ENCODE results near the gene NKAIN1. TPM values are rescaled to one million over a fixed set of nuclear protein-coding genes. Genes with fewer than 3 reads are reported as not detected.

The NKAIN1 gene
- total and polyA plus RNA-seq, 2 donors (not counting 1 experiment from before 2014, with no cell fraction given), result not detected

DNA sequence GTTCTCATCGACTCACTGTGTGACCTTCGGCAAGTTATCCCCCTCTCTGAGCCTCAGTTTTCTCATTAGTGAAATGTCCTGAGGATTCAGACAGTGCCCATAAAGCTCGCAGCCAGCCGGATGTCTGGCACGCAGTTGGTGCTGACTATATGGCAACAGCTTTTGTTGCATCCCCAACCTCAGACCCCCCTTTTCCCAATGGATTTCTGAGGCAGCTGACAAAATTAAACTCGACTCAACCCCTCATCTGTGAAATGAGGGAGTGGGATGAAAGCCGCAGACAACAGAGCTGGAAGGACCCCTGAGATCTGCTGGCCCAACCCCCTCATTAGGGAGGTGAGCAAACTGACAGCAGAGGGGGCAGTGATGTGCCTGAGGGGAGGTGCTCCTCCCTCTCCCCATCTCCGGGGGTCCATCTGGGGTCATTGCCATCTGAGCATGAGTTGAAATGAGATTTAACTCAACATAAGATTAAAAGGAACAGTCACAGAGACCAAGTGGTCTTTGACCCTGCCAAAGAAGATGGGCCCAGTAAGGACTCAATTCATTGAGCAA is 40.4 kb downstream of the NKAIN1 start:
- WGBS (ENCODE audit: insufficient coverage), result 59% methylated on average over 6 of the region's 8 CpGs
- H3K79me2 ChIP-seq (ENCODE audit: control insufficient read depth, insufficient read depth, low read length), result no peaks in the 10 kb centered on the region
- no peaks in the 10 kb centered on the region for H3K36me3 ChIP-seq (replicated peaks in 1 of 2; ENCODE audit: control extremely low read depth in 1 of 2, control insufficient read depth in 1 of 2, extremely low read depth in 1 of 2, insufficient read depth in 2 of 2, low read length in 1 of 2)
- no peak overlapping the region for H3K27ac Mint-ChIP-seq
- POLR2A ChIA-PET, result no interaction called here
- CTCF ChIA-PET, result interaction anchor here (1.4 kb wide), 1 partner anchor 14 kb away, joined by 5 read pairs; no protein-coding TSS in a partner anchor
- intact Hi-C loops (cut with micrococcal nuclease), result no loop called here
- TF ChIP-seq, protein P1, sequence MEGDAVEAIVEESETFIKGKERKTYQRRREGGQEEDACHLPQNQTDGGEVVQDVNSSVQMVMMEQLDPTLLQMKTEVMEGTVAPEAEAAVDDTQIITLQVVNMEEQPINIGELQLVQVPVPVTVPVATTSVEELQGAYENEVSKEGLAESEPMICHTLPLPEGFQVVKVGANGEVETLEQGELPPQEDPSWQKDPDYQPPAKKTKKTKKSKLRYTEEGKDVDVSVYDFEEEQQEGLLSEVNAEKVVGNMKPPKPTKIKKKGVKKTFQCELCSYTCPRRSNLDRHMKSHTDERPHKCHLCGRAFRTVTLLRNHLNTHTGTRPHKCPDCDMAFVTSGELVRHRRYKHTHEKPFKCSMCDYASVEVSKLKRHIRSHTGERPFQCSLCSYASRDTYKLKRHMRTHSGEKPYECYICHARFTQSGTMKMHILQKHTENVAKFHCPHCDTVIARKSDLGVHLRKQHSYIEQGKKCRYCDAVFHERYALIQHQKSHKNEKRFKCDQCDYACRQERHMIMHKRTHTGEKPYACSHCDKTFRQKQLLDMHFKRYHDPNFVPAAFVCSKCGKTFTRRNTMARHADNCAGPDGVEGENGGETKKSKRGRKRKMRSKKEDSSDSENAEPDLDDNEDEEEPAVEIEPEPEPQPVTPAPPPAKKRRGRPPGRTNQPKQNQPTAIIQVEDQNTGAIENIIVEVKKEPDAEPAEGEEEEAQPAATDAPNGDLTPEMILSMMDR (IDR thresholded peaks at IDR 0.05), result no peak
- no peak for TF ChIP-seq EZH2 (IDR thresholded peaks at IDR 0.05; ENCODE audit: borderline replicate concordance, insufficient read depth, low read depth, low read length, poor library complexity, severe bottlenecking)
- no peak overlapping the region for H3K27ac ChIP-seq (ENCODE audit: low read length in 2 of 2)
- no peak overlapping the region for H3K4me3 Mint-ChIP-seq
- H4K20me1 ChIP-seq (ENCODE audit: control insufficient read depth, insufficient read depth, low read length, poor library complexity, severe bottlenecking), result no peaks in the 10 kb centered on the region
- no peak overlapping the region for H3K4me3 ChIP-seq (ENCODE audit: control extremely low read depth in 1 of 5, extremely low read depth in 1 of 5, insufficient read depth in 1 of 5, low read depth in 2 of 5, low read length in 4 of 5)
- DNase-seq, result no peak
- H3K9ac ChIP-seq (ENCODE audit: low read length), result no peak overlapping the region
- no peaks in the 10 kb centered on the region for H3K9me3 ChIP-seq (ENCODE audit: control extremely low read depth in 1 of 3, control insufficient read depth in 2 of 3, insufficient read depth in 1 of 3, low read length in 2 of 3)
- no peaks in the 10 kb centered on the region for H3K4me1 Mint-ChIP-seq
- H2AFZ ChIP-seq (ENCODE audit: insufficient read depth, low read depth, low read length, poor library complexity, severe bottlenecking), result no peak overlapping the region
- H3K4me1 ChIP-seq (ENCODE audit: control insufficient read depth in 2 of 2, insufficient read depth in 2 of 2, low read length in 2 of 2), result no peaks in the 10 kb centered on the region
- H3K27me3 Mint-ChIP-seq, result peaks cover 6% of the 10 kb centered on the region
- H3K9me3 Mint-ChIP-seq (ENCODE audit: insufficient read depth), result no peaks in the 10 kb centered on the region
- no peaks in the 10 kb centered on the region for H3K27me3 ChIP-seq (replicated peaks in 1 of 4; ENCODE audit: control extremely low read depth in 1 of 4, control insufficient read depth in 3 of 4, insufficient read depth in 4 of 4, low read length in 3 of 4)
- no peak for ATAC-seq (ENCODE audit: low read depth)
- no peak overlapping the region for H3K4me2 ChIP-seq (replicated peaks; ENCODE audit: low read depth, low read length, poor library complexity, severe bottlenecking)

DNA sequence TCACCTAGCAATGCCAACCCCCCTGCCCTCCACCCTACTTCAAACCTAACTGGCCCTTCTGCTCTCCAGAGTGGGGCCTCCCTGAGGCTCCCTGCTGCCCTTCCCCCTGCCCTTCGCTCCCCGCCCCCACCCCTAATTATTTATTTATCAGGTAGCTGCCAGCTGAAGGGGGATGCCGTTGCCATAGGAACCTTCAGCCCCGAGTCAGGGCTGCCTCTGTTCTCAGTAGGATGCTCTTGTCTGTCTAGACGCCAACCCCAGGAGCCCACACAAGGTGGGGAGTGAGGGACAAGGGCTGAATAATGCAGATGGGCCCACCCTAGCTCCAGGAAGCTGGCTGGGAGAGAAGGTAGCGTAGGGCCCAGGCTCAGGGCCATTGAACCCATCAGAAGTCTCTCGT is 41.1 kb downstream of the NKAIN1 start:
- no peak for ATAC-seq (ENCODE audit: low read depth)
- H3K27me3 Mint-ChIP-seq, result peaks cover 6% of the 10 kb centered on the region

More for the DNA sequence above, 41.1 kb downstream of the NKAIN1 start:
- WGBS (ENCODE audit: insufficient coverage), result 80% methylated on average over 2 of the region's 7 CpGs
- Histone ChIP-seq H3K9me3 (ENCODE audit: control extremely low read depth in 1 of 3, control insufficient read depth in 2 of 3, insufficient read depth in 1 of 3, low read length in 2 of 3) (no peaks in the 10 kb centered on the region), H3K9ac (ENCODE audit: low read length) (no peak overlapping the region), H3K79me2 (ENCODE audit: control insufficient read depth, insufficient read depth, low read length) (no peaks in the 10 kb centered on the region), H3K4me1 (ENCODE audit: control insufficient read depth in 2 of 2, insufficient read depth in 2 of 2, low read length in 2 of 2) (no peaks in the 10 kb centered on the region), H3K4me3 (ENCODE audit: control extremely low read depth in 1 of 5, extremely low read depth in 1 of 5, insufficient read depth in 1 of 5, low read depth in 2 of 5, low read length in 4 of 5) (no peak overlapping the region), H2AFZ (ENCODE audit: insufficient read depth, low read depth, low read length, poor library complexity, severe bottlenecking) (no peak overlapping the region), H3K4me2 (replicated peaks; ENCODE audit: low read depth, low read length, poor library complexity, severe bottlenecking) (no peak overlapping the region), H4K20me1 (ENCODE audit: control insufficient read depth, insufficient read depth, low read length, poor library complexity, severe bottlenecking) (no peaks in the 10 kb centered on the region), H3K27me3 (replicated peaks in 1 of 4; ENCODE audit: control extremely low read depth in 1 of 4, control insufficient read depth in 3 of 4, insufficient read depth in 4 of 4, low read length in 3 of 4) (no peaks in the 10 kb centered on the region), H3K27ac (ENCODE audit: low read length in 2 of 2) (no peak overlapping the region), H3K36me3 (replicated peaks in 1 of 2; ENCODE audit: control extremely low read depth in 1 of 2, control insufficient read depth in 1 of 2, extremely low read depth in 1 of 2, insufficient read depth in 2 of 2, low read length in 1 of 2) (no peaks in the 10 kb centered on the region)
- TF ChIP-seq EZH2 (IDR thresholded peaks at IDR 0.05; ENCODE audit: borderline replicate concordance, insufficient read depth, low read depth, low read length, poor library complexity, severe bottlenecking), result no peak
- TF ChIP-seq, protein P1 (IDR thresholded peaks at IDR 0.05), result no peak
- CTCF ChIA-PET, result interaction anchor here (1.4 kb wide), 1 partner anchor 13 kb away, joined by 5 read pairs; no protein-coding TSS in a partner anchor
- intact Hi-C loops (cut with micrococcal nuclease), result no loop called here
- no peak for DNase-seq
- Mint-ChIP-seq H3K4me3 (no peak overlapping the region), H3K4me1 (no peaks in the 10 kb centered on the region), H3K27ac (no peak overlapping the region), H3K9me3 (ENCODE audit: insufficient read depth) (no peaks in the 10 kb centered on the region)
- POLR2A ChIA-PET, result no interaction called here
